ENCODE data around the gene HTRA3.
"Not testable (repeated sequence)": the region's sequence is repeated elsewhere in the genome, so short reads cannot be mapped to it uniquely, and the experiment has no call there.

The HTRA3 gene

DNA sequence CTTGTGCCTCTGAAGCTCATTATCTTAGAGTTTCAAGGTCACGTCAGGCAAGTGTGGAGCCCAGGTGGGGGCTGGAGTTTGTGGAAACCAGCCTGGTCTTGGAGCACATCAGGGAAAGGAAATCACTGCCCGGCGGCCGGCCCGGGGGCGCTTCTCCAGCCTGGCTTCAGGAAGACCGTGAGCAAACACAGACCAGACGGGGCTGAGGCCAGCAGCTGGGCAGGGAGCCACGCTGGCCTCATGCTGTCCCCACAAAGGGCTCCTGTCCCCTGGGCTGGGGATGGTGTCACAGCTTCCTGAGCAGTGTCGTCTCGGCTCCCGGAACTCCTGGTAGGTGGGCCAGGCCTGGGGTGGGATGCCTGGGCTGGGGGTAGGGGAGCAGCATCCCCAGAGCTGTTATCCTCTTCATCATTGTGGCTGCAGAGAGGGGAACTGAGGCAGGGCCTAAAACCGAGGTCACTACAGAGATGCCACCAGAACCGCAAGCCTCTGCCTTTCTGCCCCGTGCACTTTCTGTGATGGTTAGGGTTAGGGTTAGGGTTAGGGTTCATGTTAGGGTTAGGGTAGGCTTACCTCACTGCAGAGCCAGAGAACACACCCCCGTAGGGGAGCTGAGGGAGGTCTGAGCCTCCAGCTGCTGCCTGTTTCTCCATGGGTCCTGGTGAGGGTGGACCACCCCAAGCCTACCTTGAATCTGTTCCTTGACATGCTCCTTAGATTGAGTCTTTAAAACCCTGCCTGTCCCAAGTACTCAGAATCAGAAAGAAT, 77.5 kb downstream of the HTRA3 start:
- DNase-seq, result no peak

DNA sequence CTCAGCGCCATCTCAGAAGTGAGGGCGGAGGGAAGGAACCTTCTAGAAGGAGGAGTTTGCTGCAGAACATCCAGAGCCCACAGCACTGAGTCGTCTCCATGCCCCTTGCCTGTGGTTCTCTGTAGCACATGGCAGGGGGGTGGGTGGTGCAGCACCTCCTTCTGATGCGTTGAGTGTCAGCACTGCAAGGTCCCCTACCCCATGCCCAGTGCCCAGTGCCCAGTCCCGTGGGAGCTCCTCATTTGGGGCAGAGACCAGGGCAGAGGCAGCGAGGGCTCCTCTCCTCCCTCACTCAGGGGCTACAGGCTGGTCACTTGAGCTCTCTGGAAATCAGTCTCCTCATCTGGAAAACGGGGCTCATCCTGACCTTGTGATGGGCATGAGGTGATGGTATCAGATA, 78.1 kb downstream of the HTRA3 start:
- DNase-seq, result no peak

GRCh38 chr4:8348071-8348470, 78.5 kb downstream of the HTRA3 start:
- DNase-seq, result no peak

DNA sequence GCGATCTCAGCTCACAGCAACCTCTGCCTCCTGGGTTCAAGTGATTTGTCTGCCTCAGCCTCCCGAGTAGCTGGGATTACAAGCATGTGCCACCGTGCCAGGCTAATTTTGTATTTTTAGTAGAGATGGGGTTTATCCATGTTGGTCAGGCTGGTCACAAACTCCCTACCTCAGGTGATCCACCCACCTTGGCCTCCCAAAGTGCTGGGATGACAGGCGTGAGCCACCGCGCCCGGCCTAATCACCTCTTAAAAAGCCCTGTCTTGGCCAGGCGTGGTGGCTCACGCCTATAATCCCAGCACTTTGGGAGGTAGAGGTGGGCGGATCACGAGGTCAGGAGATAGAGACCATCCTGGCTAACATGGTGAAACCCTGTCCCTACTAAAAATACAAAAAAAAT, 79.7 kb downstream of the HTRA3 start:
- not testable (repeated sequence) for DNase-seq

DNA sequence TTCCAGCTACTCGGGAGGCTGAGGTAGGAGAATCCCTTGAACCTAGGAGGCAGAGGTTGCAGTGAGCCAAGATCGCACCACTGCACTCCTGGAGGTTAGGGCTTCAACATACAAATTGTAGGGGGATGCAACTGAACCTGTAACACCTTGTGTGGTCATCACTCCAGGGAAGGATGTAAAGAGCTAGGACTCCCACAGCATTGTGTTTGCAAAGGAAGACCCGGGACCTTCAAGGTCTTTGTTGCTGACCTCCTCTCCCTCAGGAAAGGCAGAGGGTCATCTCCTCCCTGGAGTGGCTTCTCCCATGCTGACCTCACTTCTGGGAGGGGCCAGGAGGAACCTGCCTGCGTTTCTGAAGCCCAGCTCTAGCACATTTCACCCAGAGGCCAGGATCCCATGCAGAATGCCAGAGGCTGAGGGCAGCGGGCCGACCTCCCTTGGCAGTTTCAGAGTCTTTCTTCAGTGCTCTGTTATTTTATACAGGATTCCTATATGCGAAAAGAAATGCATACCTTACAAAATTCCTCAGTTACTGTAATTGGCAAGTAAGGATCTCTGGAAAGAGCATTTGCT, 80.2 kb downstream of the HTRA3 start:
- no peak for DNase-seq

DNA sequence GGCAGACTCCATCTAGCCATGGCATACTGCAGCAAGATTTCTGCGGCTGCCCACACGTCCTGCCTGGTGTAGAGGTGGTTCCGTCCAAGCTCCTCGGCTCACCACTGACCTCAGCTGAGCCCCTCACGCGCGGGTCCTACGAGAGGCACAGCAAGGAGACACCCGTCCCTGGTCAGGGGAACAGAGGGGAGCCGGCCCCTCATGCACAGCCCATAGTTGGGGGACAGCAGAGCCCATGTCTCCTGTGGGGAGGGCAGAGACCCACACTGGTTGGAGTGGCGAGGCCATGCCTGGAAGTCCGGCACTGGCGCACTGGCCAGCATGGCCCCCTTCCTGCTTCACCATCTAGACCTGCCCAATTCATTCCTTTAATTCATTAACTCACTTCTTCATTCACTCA, 80.8 kb downstream of the HTRA3 start:
- no peak for DNase-seq

DNA sequence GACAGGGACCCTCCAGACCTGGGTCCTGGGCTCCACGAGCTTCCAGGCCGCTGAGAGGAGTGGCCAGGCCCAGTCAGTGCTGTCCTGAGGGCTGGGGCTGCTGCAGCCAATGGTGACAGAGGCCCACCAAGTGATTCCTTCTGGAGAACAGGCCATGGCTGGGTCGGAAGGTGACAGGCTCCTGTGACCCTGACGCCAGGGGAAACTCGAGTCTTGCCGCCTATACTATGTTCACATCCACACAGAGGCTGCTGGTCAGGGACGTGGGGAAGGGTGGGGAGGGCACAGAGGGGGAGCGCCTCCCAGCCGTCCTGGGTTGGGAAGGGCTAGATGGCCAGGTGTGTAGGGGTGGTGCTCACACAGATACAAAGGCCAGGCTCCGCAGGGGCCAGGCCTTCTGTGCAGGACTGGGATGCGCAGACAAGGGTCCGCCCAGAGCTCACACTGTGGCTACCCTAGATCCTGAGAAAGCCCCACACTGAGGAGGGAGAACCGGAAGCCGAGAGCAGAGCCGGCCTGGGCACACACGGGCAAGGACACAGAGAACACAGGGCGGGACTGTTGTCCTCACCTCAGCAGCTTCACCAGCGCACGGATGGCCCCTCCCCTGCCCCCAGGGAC, 81.4 kb downstream of the HTRA3 start:
- no peak for DNase-seq

- DNase-seq, result no peak
These were observed 82.4 kb downstream of the HTRA3 start for GRCh38 chr4:8351931-8352367.

DNA sequence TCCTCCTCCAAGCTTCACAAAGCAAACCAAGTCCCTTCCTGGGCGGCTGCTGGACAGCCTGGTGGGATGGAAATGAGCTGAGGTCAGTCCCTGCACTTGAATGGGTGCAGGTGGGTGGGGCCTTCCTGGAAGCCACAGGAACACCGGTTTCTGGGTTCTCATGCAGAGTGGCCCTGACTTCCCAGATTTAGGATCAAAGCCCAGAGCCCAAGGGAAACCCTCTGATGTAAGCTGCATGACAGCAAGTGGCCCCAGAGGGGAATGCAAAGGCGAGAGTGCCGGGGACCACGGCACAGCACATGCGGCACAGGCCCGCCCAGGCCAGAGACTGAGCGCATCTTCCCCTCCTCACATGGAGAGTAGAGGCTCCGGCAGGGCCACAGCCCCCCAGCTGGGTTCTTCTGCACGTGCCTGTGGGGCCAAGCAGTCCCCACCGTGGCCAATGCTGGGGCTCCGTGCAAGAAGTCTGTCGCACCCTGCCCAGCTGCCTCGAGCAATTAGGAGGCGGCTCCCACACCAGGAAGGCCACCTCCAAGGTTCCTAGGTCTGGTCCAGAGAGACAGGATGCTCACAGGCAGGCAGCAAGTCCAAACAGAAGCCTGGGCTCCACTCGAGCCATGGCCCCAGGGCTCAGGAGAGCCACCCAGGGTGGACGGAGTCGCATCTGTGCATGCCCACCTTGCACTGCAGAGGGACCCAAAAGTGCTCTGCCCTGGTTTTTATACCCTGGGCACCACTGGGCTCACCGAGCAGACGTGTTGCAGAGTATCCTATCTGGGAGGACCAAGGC, 83.0 kb downstream of the HTRA3 start:
- no peak for DNase-seq

GRCh38 chr4:8353158-8353669, 83.7 kb downstream of the HTRA3 start:
- no peak for DNase-seq

DNA sequence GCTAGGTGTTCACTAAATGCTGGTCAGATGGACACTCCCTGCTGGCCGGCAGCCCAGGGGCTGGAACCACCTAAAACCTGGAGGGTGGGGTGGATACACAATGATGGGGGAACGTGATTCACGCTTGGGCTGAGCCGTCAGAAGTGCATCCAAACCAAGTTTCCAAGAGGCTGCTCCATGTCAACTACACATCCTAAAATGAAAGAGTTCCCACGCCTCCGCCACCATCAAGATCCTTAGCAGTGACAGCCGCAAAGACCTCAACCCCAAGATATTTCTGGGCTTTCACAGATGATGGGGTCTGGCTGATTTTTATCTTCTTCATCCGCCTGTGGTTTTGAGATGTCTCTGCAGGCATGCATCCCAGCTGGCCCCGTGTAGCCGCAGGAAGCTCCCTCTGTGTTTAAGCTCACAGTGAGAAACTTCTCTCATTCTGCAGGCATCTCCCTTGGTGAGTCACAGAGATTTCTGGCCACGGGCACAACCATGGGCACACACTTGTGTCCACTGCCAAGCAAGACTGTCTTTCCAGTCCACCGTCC, 84.4 kb downstream of the HTRA3 start:
- DNase-seq, result no peak

GRCh38 chr4:8355306-8355705, 85.8 kb downstream of the HTRA3 start:
- DNase-seq, result no peak

DNA sequence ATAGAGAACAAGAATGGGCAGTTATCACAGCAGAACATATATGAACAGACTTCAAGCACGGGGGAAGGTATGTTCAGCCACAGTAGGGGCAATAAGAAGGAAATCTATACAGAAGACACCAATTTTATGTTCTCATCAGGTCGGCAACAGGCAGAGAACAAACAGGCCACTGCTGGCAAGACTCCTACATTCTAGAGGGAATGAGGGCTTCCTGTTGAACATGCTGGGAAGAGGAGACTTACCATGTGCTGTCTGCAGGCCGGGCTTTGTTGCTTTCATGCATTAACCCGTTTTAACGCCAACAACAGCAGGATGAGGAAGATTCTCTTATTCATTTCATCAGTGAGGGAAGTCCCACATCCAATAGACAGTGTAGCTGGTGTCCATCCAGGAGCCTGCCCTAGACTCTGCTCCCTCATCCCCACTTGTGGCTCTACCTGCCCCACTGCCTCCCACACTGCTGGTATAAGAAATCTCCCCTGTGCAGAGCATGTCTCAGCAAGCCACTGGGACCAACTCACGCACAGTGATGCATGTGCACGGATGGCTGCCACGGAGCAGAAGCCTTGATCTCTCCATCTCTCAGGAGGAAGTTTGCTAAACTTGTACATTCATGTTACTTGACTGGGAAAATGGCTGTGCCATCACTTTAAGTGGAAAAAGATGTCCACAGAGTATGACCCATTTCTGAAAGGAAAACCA, 86.5 kb downstream of the HTRA3 start:
- DNase-seq, result no peak

All from NCI-H2029 treated with DMSO at 0.1 percent for 48 hours (cell line).